DMS53 treated with DMSO at 0.1 percent for 48 hours (cell line): Measurements from ENCODE around the gene MGAT1.
"Not testable (repeated sequence)": the region's sequence is repeated elsewhere in the genome, so short reads cannot be mapped to it uniquely, and the experiment has no call there.

Experiments used
- DNase-seq: peaks from one replicate; lab custom pipeline; 2025; ENCODE audit not compliant: unreplicated experiment; lab: John Stamatoyannopoulos, UW

The MGAT1 gene

GRCh38 chr5:180802325-180803180 lies at the start of gene MGAT1:
Gene MGAT1 (minus strand): TSS chr5:180802806. CDS start chr5:180792971, 9,835 bp downstream.
- peak; percentile 29 for DNase-seq

DNA sequence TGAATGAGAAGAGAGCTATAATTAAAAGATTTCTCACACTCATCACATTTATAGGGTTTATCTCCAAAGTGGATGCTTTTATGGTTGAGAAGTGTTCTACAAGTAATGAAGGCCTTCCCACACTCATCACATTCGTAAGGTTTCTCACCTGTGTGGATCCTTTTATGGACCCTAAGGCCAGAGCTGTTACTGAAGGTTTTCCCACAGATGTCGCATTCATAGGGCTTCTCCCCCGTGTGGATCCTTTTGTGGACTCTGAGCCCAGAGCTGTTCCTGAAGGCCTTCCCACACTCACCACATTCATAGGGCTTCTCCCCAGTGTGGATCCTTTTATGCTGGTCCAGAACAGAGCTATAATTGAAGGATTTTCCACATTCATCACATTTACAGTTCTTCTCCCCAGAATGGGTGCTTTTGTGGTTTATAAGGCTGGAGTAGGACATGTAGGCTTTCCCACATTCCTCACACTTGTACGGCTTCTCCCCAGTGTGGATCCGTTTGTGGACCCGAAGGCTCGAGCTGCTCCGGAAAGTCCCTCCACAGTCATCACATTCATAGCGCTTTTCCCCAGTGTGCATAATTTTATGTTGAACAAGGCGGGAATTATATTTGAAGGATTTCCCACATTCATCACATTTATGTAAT lies 48.0 kb upstream of the MGAT1 start:
- DNase-seq: no peak

GRCh38 chr5:180849827-180850226 lies 47.2 kb upstream of the MGAT1 start:
- no peak for DNase-seq

- DNase-seq: no peak
Measured at GRCh38 chr5:180848878-180849277, 46.3 kb upstream of the MGAT1 start.

- DNase-seq: no peak
Measured at GRCh38 chr5:180848265-180848664, 45.7 kb upstream of the MGAT1 start.

DNA sequence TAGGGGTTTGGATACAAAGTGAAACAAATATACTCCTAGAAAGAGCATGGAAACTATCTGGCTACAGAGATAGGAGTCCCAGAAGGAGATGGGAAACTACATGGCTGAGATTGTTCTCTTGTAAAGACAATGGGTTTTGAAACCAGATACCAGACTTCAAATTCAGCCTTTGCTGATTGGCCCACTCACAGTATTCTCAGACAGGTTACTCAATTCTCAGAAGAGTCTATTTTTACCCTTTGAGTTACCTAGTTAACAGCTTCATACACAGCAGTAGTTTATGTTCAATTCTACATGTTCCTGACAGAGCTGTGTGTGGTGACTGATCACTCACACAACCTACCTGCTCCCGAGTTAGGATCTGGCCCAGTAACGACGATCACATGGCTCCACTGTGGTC lies 44.4 kb upstream of the MGAT1 start:
- DNase-seq: no peak

GRCh38 chr5:180844858-180845257 lies 42.3 kb upstream of the MGAT1 start:
- DNase-seq: no peak

DNA sequence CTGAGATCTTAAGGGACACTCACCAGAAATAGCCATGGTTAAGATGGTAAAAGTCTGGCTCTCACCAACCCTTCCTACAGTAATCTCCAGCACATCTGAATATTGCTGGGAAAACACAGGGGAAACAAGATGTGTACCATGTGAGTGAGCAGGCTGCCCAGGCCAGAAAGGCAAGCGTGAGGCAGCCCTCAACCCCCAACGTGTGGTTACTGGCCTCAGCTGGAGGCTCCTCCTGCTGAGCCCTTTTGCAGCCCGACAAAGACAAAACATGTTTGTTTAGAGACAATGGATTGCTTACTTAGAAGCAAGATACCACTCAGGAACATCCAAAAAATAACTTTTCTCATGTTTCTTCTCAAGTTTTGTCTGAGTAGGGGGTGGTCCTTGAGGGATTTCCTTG lies 41.8 kb upstream of the MGAT1 start:
- no peak for DNase-seq

DNA sequence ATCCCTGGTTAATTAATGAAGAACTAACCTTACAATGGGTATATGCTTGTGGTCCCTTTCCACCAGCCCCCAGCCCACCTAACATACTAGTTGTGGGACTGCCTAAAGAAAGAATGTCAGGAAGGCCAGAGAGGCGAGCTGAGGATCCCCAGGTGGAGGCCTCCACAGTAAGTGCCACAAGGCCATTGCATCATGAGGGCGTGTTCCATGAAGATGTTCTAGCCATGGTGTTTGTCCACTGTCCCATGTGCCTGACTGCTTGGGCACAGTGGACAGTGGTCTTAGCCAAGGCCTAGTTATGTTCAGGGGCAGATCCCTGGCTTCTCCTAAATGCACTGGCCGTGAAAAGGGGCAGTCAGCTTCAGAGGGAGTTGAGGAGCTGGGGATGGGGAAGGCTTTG lies 37.3 kb upstream of the MGAT1 start:
- no peak for DNase-seq

- DNase-seq: no peak
Measured at GRCh38 chr5:180839227-180839626, 36.6 kb upstream of the MGAT1 start.

DNA sequence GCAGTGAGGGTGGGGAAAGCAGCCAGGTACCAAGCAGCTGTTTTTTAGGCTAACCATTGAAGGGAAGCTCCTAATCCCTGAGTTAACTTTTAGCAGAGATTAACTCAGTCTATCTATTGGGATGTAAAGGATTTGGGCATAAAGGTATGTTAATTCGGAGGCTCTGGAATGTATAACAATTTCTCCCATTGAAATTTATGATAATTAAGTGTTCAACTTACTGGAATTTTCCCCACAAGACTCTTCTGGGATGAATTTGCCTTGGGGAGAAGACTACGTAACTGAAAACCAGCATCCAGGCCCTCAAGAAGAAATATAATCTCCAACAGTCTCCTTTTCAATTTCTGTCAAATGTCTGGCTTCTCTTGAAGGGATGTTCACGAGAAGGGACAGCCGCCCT lies 34.9 kb upstream of the MGAT1 start:
- DNase-seq: no peak

GRCh38 chr5:180832638-180833068 lies 30.0 kb upstream of the MGAT1 start:
- DNase-seq: no peak

DNA sequence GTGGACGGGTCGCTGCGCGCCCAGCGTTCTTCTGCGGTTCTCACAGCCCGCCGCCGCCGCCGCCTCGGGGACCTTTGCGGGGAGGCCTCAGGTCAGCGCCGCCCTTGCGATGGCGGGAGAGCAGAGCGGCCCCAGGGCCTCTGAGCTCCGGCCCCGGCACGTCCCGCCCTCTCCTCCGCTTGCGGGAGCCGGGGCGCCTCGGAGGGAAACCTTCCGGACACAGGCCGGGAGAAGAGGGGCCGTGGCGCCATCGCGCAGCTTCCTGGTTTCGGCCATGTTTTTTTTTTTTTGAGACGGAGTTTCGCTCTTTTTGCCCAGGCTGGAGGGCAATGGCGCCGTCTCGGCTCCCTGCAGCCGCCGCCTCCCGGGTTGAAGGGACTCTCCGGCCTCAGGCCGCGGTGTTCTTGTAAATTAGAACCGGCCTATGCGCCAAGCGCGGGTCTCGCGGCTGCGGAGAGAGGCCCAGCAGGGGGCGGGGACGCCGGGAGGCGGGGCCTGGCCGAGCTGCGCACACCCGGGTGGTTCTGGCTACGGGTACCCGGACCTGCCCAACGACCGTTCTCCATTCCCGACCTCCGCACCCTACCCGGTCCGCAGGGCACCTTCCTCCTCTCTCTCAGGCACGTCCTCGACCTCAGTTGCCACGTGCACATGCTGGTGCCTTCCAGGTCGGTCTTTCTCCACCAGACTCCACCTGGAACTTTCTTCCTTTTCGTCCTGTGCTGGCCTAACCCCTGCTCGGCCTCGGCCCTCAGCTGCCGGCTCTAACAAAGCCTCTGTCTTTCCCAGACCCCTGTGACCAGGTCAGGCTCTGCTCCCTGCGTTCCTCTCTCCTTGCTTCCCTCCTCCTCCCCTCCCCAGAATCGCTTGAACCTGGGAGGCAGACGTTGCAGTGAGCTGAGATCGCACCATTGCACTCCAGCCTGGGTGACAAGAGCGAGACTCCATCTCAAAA lies 28.8 kb upstream of the MGAT1 start:
- peak; percentile 68 for DNase-seq

DNA sequence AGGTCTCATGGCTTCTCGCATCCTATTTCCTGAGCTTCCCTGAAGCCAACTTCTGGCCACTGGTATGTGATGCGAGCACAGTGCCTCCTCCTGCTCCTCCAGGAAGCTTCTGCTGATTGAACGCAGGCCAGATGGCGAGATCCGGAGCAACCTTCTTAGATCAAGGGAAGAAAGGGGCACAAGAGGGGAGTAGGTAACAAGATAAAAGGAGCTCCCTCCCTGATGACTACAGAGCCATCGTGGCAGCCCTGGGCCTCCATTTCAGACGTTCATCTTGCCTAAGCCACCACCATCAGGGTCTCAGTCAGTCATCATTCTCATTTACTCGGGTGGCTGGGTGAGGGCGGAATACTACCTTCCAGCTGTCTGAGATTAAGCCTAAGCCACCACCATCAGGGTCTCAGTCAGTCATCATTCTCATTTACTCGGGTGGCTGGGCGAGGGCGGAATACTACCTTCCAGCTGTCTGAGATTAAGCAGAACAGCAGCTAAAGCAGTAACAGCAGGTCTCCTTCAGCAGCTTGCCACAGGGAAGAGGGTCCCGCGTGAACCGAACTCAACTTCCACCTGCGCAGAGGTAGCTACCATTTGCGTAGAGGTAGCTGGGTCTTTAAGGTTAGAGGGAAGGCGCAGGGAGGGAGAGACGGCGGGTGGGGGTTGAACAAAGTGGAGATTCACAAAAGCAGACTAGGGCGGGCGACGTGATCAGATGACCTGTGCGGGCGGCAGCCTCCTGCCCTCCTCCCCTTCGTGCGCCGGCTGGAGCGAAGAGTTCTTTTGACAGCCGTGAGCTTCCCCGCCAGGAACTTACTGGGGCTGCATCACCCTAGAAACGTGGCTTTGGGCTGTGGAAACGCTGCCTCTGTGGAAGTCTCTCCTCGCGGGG lies 27.9 kb upstream of the MGAT1 start:
- DNase-seq: peak; percentile 33

DNA sequence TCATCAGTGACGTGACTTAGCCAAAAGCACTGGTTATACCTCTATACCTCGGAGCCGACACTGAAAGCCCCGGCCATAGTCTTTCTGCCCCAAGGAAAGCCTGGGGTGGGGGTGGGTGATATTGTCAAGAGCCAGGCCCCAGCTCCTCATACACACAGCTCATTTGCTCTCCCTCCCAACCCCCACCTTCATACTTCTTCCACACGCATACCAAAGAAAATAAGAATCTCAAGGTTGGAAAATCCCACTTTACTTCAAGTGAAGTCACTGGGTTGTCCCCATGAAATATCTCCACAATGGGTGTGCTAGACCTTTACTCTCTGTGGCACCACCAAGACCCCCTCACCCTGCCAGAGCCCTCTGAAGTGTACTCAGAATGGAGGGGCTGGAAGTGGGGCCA lies 27.1 kb upstream of the MGAT1 start:
- DNase-seq: no peak

DNA sequence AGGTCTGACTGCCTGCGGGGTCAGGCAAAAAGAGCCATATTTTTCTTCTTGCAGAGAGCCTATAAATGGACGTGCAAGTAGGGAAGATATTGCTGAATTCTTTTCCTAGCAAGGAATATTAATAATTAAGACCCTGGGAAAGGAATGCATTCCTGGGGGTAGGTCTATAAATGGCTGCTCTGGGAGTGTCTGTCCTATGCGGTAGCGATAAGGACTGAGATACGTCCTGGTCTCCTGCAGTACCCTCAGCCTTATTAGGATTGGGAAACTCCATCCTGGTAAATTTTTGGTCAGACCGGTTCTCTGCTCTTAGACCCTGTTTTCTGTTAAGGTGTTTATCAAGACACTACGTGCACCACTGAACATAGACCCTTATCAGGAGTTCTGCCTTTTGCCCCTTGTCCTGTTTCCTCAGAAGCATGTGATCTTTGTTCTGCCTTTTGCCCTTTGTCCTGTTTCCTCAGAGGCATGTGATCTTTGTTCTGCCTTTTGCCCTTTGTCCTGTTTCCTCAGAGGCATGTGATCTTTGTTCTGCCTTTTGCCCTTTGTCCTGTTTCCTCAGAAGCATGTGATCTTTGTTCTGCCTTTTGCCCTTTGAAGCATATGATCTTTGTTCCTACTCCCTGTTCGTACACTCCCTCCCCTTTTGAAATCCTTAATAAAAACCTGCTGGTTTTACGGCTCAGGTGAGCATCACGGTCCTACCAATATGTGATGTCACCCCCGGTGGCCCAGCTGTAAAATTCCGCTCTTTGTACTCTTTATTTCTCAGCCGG lies 26.3 kb upstream of the MGAT1 start:
- DNase-seq: not testable (repeated sequence)

- not testable (repeated sequence) for DNase-seq
Measured at GRCh38 chr5:180827374-180827773, 24.8 kb upstream of the MGAT1 start.

GRCh38 chr5:180825768-180826525 lies 23.3 kb upstream of the MGAT1 start:
- DNase-seq: no peak
